Sigmoid colon (tissue), 7 donors: ENCODE measurements around the gene TSSK2. TPM values are rescaled to one million over a fixed set of nuclear protein-coding genes. Genes with fewer than 3 reads are reported as not detected.
"Not testable (repeated sequence)": the region's sequence is repeated elsewhere in the genome, so short reads cannot be mapped to it uniquely, and the experiment has no call there.

Experiments
- DNase-seq: peaks from one replicate; pipeline ENCODE4 v3.0.0-alpha.2; 2019
- H3K27ac ChIP-seq, 4 donors: fragments of 200-600 bp; sonication (generic); one replicate each; pipeline ENCODE4 v1.5.1; 2016 to 2019; ENCODE audit warnings: mild to moderate bottlenecking in 1 of 4
- H3K27me3 ChIP-seq, 3 donors: fragments of 200-600 bp; sonication (generic); one replicate each; pipeline ENCODE4 v1.5.1; 2019; ENCODE audit warnings: mild to moderate bottlenecking in 1 of 3
- H3K36me3 ChIP-seq, 4 donors: fragments of 200-600 bp; sonication (generic); one replicate each; pipeline ENCODE4 v1.5.1; 2016 to 2019
- H3K4me1 ChIP-seq, 4 donors: fragments of 200-600 bp; sonication (generic); one replicate each; pipeline ENCODE4 v1.5.1; 2017 to 2019
- H3K4me3 ChIP-seq, 4 donors: fragments of 200-600 bp; sonication (generic); one replicate each; pipeline ENCODE4 v1.5.1; 2017 to 2019; ENCODE audit warnings: mild to moderate bottlenecking in 2 of 4, moderate library complexity in 1 of 4
- H3K9me3 ChIP-seq, 4 donors: fragments of 200-600 bp in 3 of 4; sonication (generic) in 3 of 4; one replicate each; pipeline versions ENCODE4 v1.5.1 to v1.6.1; 2013 to 2019
- EP300 ChIP-seq, 4 donors: sonication (generic); formaldehyde crosslinking; IDR thresholded peaks; one replicate each; pipeline ENCODE4 v1.6.1; 2017; ENCODE audit warnings: antibody characterized with exemption in 4 of 4
- POLR2A ChIP-seq, 2 donors: fragments of 450-650 bp; IDR thresholded peaks; one replicate each; pipeline ENCODE4 v1.6.1; 2016; ENCODE audit warnings: antibody characterized with exemption in 2 of 2, mild to moderate bottlenecking in 2 of 2, moderate library complexity in 2 of 2
- POLR2AphosphoS5 ChIP-seq, 4 donors: sonication (generic); formaldehyde crosslinking; IDR thresholded peaks; one replicate each; pipeline ENCODE4 v1.6.1; 2017; ENCODE audit warnings: antibody characterized with exemption in 4 of 4
- WGBS, 2 donors: extraction: QIAGEN DNeasy Blood & Tissue Kit; methylation state at CpG; one replicate each; pipeline ENCODE4 v1.1.7; 2013; 5-methylcytosine and 5-hydroxymethylcytosine counted together
- intact Hi-C: fragments of 100-400 bp; cut with DNase I; formaldehyde crosslinking; loops from one replicate; pipeline ENCODE4 v1.15.1; 2023
- polyA plus RNA-seq, 3 donors: library from polyadenylated mRNA; stranded (reverse); fragments of 200-250 nt; gene quantifications; one replicate each; pipeline ENCODE4 v1.2.3, GENCODE V29; 2013
- total RNA-seq, 4 donors: library from RNA; depleted of rRNA; stranded (reverse); fragments of >200 nt; gene quantifications; one replicate each; pipeline ENCODE4 v1.1.0, GENCODE V29; 2016
- TF ChIP-seq, protein P1 (sequence below), 4 experiments: fragments of 450-650 bp in 3 of 4; fragments of 200-600 bp in 1 of 4; IDR thresholded peaks; one replicate each; pipeline ENCODE4 v1.5.1; 2016 to 2019; ENCODE audit warnings: antibody characterized with exemption in 4 of 4, mild to moderate bottlenecking in 3 of 4, moderate library complexity in 2 of 4
- donor health status: healthy with polysubstance abuse.
- donor health status: Bipolar disorder and iron deficiency.
- donor health status: healthy.

TSSK2 gene
- total RNA-seq (not detected), polyA plus RNA-seq (under 1 TPM in 1 of 3 donors, not detected in 2; 0.12 TPM)

DNA sequence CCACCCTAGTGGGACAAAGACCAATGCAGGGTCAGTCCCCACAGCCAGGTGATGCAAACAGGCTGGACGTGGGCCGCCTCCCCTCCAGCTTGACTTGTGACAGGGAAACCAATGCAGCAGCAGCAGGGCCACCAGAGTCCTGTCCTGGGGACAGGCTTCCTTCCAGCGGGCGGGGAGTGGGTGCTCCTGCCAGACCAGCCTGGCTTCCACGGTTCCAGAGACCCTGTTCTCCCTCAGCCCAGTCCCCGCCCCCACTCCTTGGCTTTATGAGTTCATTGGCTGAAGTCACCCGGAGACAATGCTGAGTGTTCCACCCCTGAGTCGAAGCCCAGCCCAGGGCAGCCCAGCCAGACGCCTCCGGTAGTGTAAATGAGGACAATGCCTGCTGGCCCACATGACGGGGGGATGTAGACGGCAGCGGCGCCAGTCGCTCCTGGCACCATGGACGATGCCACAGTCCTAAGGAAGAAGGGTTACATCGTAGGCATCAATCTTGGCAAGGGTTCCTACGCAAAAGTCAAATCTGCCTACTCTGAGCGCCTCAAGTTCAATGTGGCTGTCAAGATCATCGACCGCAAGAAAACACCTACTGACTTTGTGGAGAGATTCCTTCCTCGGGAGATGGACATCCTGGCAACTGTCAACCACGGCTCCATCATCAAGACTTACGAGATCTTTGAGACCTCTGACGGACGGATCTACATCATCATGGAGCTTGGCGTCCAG is at the start of gene TSSK2:
Gene TSSK2 (plus strand): TSS at position 350 of the 726 bp plus-strand sequence. CDS start 92 bp downstream, at position 442.
- no peak for DNase-seq
- H3K27ac ChIP-seq = no peak within 1 kb of the TSS
- TF ChIP-seq POLR2AphosphoS5 (IDR thresholded peaks at IDR 0.05) = no peak
- peaks cover 10 to 39% (median 26%) of the 10 kb centered on the region in 4 donors for H3K36me3 ChIP-seq
- intact Hi-C loops = no loop called here
- H3K4me3 ChIP-seq = no peak within 1 kb of the TSS
- no peaks in the 10 kb centered on the region for H3K4me1 ChIP-seq
- no peaks in the 10 kb centered on the region for H3K27me3 ChIP-seq
- 93% methylated on average over 27 of the region's 27 CpGs for WGBS, 2 donors
- no peaks in the 10 kb centered on the region for H3K9me3 ChIP-seq

DNA sequence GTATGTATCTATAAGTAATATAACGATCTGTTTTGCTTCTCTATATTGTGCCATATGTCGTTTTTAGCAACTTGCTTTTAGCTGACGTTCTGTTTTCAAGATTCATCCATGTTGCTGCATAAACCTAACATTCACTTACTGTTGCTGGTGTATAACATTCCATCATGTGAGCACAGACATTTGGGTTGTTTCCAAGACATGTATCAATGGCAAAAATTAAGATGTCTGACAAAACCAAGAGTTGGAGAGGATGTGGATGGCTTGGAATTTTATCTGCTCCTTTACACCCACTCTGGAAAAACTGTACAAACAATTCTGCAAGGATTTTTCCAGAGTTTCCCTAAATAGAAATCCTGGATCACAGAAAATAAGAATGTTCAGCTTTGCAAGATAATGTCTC is 49.8 kb upstream of the TSSK2 start:
- WGBS, 2 donors = 84 to 86% methylated on average over 3 of the region's 3 CpGs
- peaks cover 0 to 20% (median 2%) of the 10 kb centered on the region in 4 donors for H3K36me3 ChIP-seq

DNA sequence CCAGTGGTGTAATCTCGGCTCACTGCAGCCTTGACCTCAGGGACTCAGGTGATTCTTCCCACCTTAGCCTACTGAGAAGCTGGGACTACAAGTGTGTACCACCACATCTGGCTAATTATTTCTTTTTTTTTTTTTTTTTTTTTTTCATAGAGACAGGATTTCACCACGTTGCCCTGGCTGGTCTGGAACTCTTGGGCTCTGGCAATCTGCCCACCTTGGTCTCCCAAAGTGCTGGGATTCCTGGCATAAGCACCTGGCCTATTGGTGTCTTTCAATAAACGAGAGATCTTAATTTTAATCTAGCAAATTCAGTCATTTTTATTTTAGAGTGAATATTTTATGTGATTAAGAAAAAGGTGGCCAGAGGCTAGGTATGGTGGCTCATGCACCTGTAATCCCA is 49.0 kb upstream of the TSSK2 start:
- peaks cover 0 to 7% (median 2%) of the 10 kb centered on the region in 4 donors for H3K4me1 ChIP-seq
- no peaks in the 10 kb centered on the region for H3K27me3 ChIP-seq
- 72 to 84% methylated on average over 3 of the region's 3 CpGs for WGBS, 2 donors
- intact Hi-C loops = no loop called here
- H3K4me3 ChIP-seq = no peak overlapping the region
- no peak overlapping the region for H3K27ac ChIP-seq
- peaks cover 0 to 28% (median 2%) of the 10 kb centered on the region in 4 donors for H3K36me3 ChIP-seq
- H3K9me3 ChIP-seq = no peaks in the 10 kb centered on the region
- no peak for DNase-seq
- TF ChIP-seq EP300 (IDR thresholded peaks at IDR 0.05) = no peak
- TF ChIP-seq POLR2A (IDR thresholded peaks at IDR 0.05) = no peak
- TF ChIP-seq POLR2AphosphoS5 (IDR thresholded peaks at IDR 0.05) = no peak
- TF ChIP-seq, protein P1, sequence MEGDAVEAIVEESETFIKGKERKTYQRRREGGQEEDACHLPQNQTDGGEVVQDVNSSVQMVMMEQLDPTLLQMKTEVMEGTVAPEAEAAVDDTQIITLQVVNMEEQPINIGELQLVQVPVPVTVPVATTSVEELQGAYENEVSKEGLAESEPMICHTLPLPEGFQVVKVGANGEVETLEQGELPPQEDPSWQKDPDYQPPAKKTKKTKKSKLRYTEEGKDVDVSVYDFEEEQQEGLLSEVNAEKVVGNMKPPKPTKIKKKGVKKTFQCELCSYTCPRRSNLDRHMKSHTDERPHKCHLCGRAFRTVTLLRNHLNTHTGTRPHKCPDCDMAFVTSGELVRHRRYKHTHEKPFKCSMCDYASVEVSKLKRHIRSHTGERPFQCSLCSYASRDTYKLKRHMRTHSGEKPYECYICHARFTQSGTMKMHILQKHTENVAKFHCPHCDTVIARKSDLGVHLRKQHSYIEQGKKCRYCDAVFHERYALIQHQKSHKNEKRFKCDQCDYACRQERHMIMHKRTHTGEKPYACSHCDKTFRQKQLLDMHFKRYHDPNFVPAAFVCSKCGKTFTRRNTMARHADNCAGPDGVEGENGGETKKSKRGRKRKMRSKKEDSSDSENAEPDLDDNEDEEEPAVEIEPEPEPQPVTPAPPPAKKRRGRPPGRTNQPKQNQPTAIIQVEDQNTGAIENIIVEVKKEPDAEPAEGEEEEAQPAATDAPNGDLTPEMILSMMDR (IDR thresholded peaks at IDR 0.05) = no peak

More for the DNA sequence above, 49.8 kb upstream of the TSSK2 start:
- Histone ChIP-seq H3K9me3 (no peaks in the 10 kb centered on the region), H3K4me3 (no peak overlapping the region), H3K27ac (no peak overlapping the region), H3K27me3 (no peaks in the 10 kb centered on the region), H3K4me1 (peaks cover 0 to 4% (median 1%) of the 10 kb centered on the region in 4 donors)
- no peak for DNase-seq
- intact Hi-C loops = no loop called here
- TF ChIP-seq POLR2AphosphoS5 (IDR thresholded peaks at IDR 0.05) (no peak), POLR2A (IDR thresholded peaks at IDR 0.05) (no peak), EP300 (IDR thresholded peaks at IDR 0.05) (no peak)
- TF ChIP-seq, protein P1 (IDR thresholded peaks at IDR 0.05) = no peak

DNA sequence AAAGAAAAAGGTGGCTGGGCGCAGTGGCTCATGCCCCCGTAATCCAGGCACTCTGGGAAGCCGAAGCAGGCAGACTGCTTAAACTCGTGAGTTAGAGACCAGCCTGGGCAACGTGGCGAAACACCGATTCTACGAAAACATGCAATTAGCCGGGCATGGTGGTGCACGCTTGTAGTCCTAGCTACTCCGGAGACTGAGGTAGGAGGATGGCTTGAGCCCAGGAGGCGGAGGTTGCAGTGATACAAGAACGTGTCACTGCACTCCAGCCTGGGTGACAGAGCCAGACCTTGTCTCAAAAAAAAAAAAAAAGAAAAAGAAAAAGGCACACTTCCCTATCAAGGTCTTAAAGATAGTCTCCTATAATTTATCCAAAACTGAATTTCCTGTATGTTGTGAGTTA is 48.3 kb upstream of the TSSK2 start:
- Histone ChIP-seq H3K27me3 (no peaks in the 10 kb centered on the region), H3K4me1 (peaks cover 0 to 7% (median 2%) of the 10 kb centered on the region in 4 donors), H3K4me3 (no peak overlapping the region), H3K9me3 (no peaks in the 10 kb centered on the region), H3K36me3 (peaks cover 0 to 29% (median 2%) of the 10 kb centered on the region in 4 donors), H3K27ac (no peak overlapping the region)
- TF ChIP-seq, protein P1 (IDR thresholded peaks at IDR 0.05) = no peak
- TF ChIP-seq POLR2AphosphoS5 (IDR thresholded peaks at IDR 0.05) = no peak
- no peak for TF ChIP-seq EP300 (IDR thresholded peaks at IDR 0.05)
- TF ChIP-seq POLR2A (IDR thresholded peaks at IDR 0.05) = no peak
- intact Hi-C loops = no loop called here
- WGBS, 2 donors = 86 to 97% methylated on average over 13 of the region's 13 CpGs
- peak; percentile 52 for DNase-seq

DNA sequence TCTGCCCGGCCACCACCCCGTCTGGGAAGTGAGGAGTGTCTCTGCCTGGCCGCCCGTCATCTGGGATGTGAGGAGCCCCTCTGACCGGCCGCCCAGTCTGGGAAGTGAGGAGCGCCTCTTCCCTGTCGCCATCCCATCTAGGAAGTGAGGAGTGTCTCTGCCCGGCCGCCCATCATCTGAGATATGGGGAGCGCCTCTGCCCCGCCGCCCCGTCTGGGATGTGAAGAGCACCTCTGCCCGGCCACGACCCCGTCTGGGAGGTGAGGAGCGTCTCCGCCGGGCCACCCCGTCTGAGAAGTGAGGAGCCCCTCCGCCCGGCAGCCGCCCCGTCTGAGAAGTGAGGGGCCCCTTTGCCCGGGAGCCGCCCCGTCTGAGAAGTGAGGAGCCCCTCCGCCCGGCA is 47.0 kb upstream of the TSSK2 start:
- H3K27me3 ChIP-seq, H3K4me1 ChIP-seq, H3K9me3 ChIP-seq, H3K4me3 ChIP-seq, H3K27ac ChIP-seq, intact Hi-C loops: not testable (repeated sequence)
- DNase-seq = peak; percentile 40
- 88 to 97% methylated on average over 30 of the region's 30 CpGs for WGBS, 2 donors
- peaks cover 0 to 42% (median 8%) of the 10 kb centered on the region in 4 donors for H3K36me3 ChIP-seq

DNA sequence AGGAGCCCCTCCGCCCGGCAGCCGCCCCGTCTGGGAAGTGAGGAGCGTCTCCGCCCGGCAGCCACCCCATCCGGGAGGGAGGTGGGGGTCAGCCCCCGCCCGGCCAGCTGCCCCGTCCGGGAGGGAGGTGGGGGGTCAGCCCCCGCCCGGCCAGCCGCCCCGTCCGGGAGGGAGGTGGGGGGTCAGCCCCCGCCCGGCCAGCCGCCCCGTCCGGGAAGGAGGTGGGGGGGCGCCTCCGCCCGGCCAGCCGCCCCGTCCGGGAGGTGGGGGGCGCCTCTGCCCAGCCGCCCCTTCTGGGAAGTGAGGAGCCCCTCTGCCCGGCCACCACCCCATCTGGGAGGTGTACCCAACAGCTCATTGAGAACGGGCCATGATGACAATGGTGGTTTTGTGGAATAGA is 46.5 kb upstream of the TSSK2 start:
- H3K27me3 ChIP-seq, H3K4me1 ChIP-seq, intact Hi-C loops, DNase-seq, H3K27ac ChIP-seq, H3K4me3 ChIP-seq, H3K9me3 ChIP-seq: not testable (repeated sequence)
- WGBS, 2 donors = 95 to 96% methylated on average over 18 to 32 of the region's 32 CpGs
- peaks cover 0 to 43% (median 7%) of the 10 kb centered on the region in 4 donors for H3K36me3 ChIP-seq
